ENCODE data around the gene NOS3. TPM values are rescaled to one million over a fixed set of nuclear protein-coding genes. Genes with fewer than 3 reads are reported as not detected.
"Not testable (repeated sequence)": the region's sequence is repeated elsewhere in the genome, so short reads cannot be mapped to it uniquely, and the experiment has no call there.

Gene NOS3
- total RNA-seq, 2 donors from 2014 or later: 4.0 to 4.2 TPM

DNA sequence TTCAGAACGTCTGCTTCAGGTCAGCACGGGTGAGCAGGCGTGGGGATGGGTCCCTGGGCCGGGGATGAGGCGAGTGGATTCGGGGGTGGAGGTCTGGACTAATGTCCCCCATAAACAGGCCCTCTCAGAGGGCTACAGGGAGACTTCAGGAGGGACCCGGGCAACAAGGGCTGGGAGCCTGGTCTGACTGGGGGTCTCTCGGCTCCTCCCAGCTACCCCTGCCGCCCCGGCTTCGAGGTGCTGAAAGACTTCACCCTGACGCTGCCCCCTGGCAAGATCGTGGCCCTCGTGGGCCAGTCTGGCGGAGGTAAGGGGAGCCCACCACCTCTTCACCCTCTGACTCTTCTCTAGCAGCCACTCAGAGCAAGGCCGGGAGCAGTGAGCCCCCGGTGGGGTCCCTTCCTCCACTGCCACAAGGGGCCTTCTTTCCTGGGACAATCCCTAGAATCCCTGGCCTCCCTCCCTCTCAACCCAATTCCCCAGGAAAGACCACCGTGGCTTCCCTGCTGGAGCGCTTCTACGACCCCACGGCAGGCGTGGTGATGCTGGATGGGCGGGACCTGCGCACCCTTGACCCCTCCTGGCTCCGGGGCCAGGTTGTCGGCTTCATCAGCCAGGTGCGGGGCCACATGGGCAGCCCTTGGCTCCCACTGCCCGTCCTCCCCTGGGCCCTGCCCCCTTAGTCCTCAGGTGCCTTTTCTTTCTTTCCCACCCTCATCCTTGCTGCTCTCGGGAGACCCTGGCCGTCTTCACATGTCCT lies 50.0 kb downstream of the NOS3 start:
- Histone ChIP-seq H3K36me3 (no peaks in the 10 kb centered on the region), H3K9me3 (no peaks in the 10 kb centered on the region), H3K27me3 (no peaks in the 10 kb centered on the region), H3K27ac (no peak overlapping the region), H3K9ac (ENCODE audit: low read depth in 2 of 2, low read length in 2 of 2) (no peak overlapping the region), H3K4me1 (no peaks in the 10 kb centered on the region), H3K4me3 (no peak overlapping the region)
- intact Hi-C loops (cut with DNase I): no loop called here
- TF ChIP-seq, protein P1, sequence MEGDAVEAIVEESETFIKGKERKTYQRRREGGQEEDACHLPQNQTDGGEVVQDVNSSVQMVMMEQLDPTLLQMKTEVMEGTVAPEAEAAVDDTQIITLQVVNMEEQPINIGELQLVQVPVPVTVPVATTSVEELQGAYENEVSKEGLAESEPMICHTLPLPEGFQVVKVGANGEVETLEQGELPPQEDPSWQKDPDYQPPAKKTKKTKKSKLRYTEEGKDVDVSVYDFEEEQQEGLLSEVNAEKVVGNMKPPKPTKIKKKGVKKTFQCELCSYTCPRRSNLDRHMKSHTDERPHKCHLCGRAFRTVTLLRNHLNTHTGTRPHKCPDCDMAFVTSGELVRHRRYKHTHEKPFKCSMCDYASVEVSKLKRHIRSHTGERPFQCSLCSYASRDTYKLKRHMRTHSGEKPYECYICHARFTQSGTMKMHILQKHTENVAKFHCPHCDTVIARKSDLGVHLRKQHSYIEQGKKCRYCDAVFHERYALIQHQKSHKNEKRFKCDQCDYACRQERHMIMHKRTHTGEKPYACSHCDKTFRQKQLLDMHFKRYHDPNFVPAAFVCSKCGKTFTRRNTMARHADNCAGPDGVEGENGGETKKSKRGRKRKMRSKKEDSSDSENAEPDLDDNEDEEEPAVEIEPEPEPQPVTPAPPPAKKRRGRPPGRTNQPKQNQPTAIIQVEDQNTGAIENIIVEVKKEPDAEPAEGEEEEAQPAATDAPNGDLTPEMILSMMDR (IDR thresholded peaks at IDR 0.05): no peak
- DNase-seq: no peak

- intact Hi-C loops (cut with DNase I); H3K4me1 ChIP-seq; H3K9ac ChIP-seq (ENCODE audit: low read depth in 2 of 2, low read length in 2 of 2); H3K36me3 ChIP-seq; H3K4me3 ChIP-seq; H3K9me3 ChIP-seq; H3K27ac ChIP-seq; H3K27me3 ChIP-seq; DNase-seq: not testable (repeated sequence)
These were observed 52.6 kb downstream of the NOS3 start for GRCh38 chr7:151043449-151043848.

DNA sequence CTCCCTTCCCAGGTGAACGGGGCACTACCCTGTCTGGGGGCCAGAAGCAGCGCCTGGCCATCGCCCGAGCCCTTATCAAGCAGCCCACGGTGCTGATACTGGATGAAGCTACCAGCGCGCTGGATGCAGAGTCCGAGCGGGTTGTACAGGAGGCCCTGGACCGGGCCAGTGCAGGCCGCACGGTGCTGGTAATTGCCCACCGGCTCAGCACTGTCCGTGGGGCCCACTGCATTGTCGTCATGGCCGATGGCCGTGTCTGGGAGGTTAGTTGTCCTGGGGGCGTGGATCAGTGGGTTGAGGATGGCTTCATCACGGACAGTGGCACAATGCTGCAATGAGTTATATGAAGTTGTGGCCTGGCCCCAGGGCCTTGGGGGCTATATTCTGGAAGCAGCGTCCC lies 53.1 kb downstream of the NOS3 start:
- H3K36me3 ChIP-seq: no peaks in the 10 kb centered on the region
- TF ChIP-seq, protein P1 (IDR thresholded peaks at IDR 0.05): no peak
- intact Hi-C loops (cut with DNase I): no loop called here

GRCh38 chr7:151045262-151045661 lies 54.4 kb downstream of the NOS3 start:
- DNase-seq: no peak
- Histone ChIP-seq H3K36me3 (no peaks in the 10 kb centered on the region), H3K9me3 (no peaks in the 10 kb centered on the region), H3K4me1 (no peaks in the 10 kb centered on the region), H3K27me3 (no peaks in the 10 kb centered on the region), H3K9ac (ENCODE audit: low read depth in 2 of 2, low read length in 2 of 2) (no peak overlapping the region), H3K4me3 (no peak overlapping the region), H3K27ac (no peak overlapping the region)
- intact Hi-C loops (cut with DNase I): no loop called here
- TF ChIP-seq, protein P1 (IDR thresholded peaks at IDR 0.05): no peak

More for the DNA sequence above, 53.1 kb downstream of the NOS3 start:
- Histone ChIP-seq H3K4me1 (no peaks in the 10 kb centered on the region), H3K9ac (ENCODE audit: low read depth in 2 of 2, low read length in 2 of 2) (no peak overlapping the region), H3K9me3 (no peaks in the 10 kb centered on the region), H3K27ac (no peak overlapping the region), H3K27me3 (no peaks in the 10 kb centered on the region), H3K4me3 (no peak overlapping the region)
- no peak for DNase-seq

DNA sequence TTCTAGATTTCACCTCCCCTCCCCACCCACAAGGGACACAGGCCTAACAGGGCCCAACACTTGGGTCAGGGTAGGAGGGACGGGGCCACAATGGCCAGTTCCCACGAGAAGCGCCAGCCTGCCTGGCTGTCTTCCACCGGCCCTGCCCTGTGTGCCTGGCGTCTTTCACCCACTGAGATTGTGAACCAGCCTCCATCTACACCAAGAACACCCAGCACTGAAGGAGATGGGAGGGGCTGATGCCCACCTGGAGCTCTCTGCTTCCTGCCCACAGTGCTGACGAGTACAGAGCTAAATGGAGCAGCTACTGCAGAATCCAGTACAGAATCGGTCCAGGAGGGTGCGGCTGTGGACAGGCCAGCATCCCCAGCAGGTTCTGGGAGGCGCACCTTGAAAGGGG lies 55.1 kb downstream of the NOS3 start:
- H3K4me1 ChIP-seq: peaks cover 1% of the 10 kb centered on the region
- no peaks in the 10 kb centered on the region for H3K36me3 ChIP-seq
- H3K4me3 ChIP-seq: no peak overlapping the region
- TF ChIP-seq, protein P1 (IDR thresholded peaks at IDR 0.05): no peak
- H3K9me3 ChIP-seq: no peaks in the 10 kb centered on the region
- no peak for DNase-seq
- no peaks in the 10 kb centered on the region for H3K27me3 ChIP-seq
- no peak overlapping the region for H3K27ac ChIP-seq
- no peak overlapping the region for H3K9ac ChIP-seq (ENCODE audit: low read depth in 2 of 2, low read length in 2 of 2)
- intact Hi-C loops (cut with DNase I): no loop called here

Measured in colonic mucosa (tissue), 4 donors.